HEK293 (cell line): ENCODE data around the gene ZBTB18.

Experiments
- CTCF ChIA-PET: fragments of 350-600 bp; formaldehyde crosslinking; extraction: SDS; loops from one replicate; lab custom pipeline; 2021; ENCODE audit warnings: antibody characterized with exemption; lab: Yijun Ruan, JAX
- POLR2A ChIA-PET: fragments of 300-600 bp; formaldehyde crosslinking; extraction: SDS; loops from one replicate; lab custom pipeline; 2020; ENCODE audit warnings: antibody characterized with exemption, inconsistent platforms; lab: Yijun Ruan, JAX
- H3K27ac ChIP-seq: fragments of 200-500 bp; sonication (Bioruptor generic); 2 replicates; pipeline ENCODE4 v1.5.1; 2014; ENCODE audit warnings: low read depth, low read length, control low read depth, inconsistent platforms; ENCODE audit errors: extremely low read depth
- H3K36me3 ChIP-seq, 2 experiments: fragments of 200-500 bp in 1 of 2; sonication (Bioruptor generic) in 1 of 2; 1 replicate in 1 of 2; 2 replicates in 1 of 2; pipeline ENCODE4 v1.5.1; 2014 to 2017; ENCODE audit warnings: inconsistent platforms in 2 of 2, low read length in 2 of 2; ENCODE audit not compliant: control insufficient read depth in 2 of 2, insufficient read depth in 1 of 2
- H3K4me1 ChIP-seq: fragments of 200-500 bp; sonication (Bioruptor generic); 2 replicates; pipeline ENCODE4 v1.5.1; 2014; ENCODE audit warnings: mild to moderate bottlenecking, low read length, inconsistent platforms; ENCODE audit not compliant: control insufficient read depth, insufficient read depth
- H3K4me3 ChIP-seq: 2 replicates; pipeline ENCODE4 v1.5.1; 2011; ENCODE audit warnings: low read depth, mild to moderate bottlenecking, control low read depth, low read length, moderate library complexity
- H3K9me3 ChIP-seq: fragments of 200-500 bp; sonication (Bioruptor generic); 2 replicates; pipeline ENCODE4 v1.5.1; 2014; ENCODE audit warnings: low read depth, low read length, inconsistent platforms; ENCODE audit not compliant: control insufficient read depth, insufficient read depth
- EGR2 ChIP-seq: fragments of 450-650 bp; formaldehyde crosslinking; IDR thresholded peaks from 2 replicates; pipeline ENCODE4 v1.5.1; 2016; ENCODE audit warnings: low read depth, missing biosample characterization, missing genetic modification characterization
- IKZF3 ChIP-seq: fragments of 450-650 bp; IDR thresholded peaks from 2 replicates; pipeline ENCODE4 v1.5.0; 2018; ENCODE audit warnings: missing biosample characterization, mild to moderate bottlenecking, missing genetic modification characterization, moderate library complexity
- KLF8 ChIP-seq: fragments of 450-650 bp; formaldehyde crosslinking; IDR thresholded peaks from 2 replicates; pipeline ENCODE4 v1.5.1; 2016; ENCODE audit warnings: missing biosample characterization, missing genetic modification characterization
- MYNN ChIP-seq: fragments of 450-650 bp; formaldehyde crosslinking; IDR thresholded peaks from 2 replicates; pipeline ENCODE4 v1.5.1; 2016; ENCODE audit warnings: missing biosample characterization, missing genetic modification characterization, borderline replicate concordance
- TRIM28 ChIP-seq: IDR thresholded peaks from 2 replicates; pipeline ENCODE4 v1.6.1; 2011; ENCODE audit warnings: low read length, control low read depth, borderline replicate concordance
- ZBTB1 ChIP-seq: fragments of 450-650 bp; formaldehyde crosslinking; IDR thresholded peaks from 2 replicates; pipeline ENCODE4 v1.5.1; 2016; ENCODE audit warnings: missing biosample characterization, missing genetic modification characterization
- ZFP41 ChIP-seq: fragments of 450-650 bp; formaldehyde crosslinking; IDR thresholded peaks from 2 replicates; pipeline ENCODE4 v1.5.1; 2016; ENCODE audit warnings: missing biosample characterization, missing genetic modification characterization, borderline replicate concordance
- ZNF133 ChIP-seq: fragments of 450-650 bp; formaldehyde crosslinking; IDR thresholded peaks from 2 replicates; pipeline ENCODE4 v1.5.1; 2016; ENCODE audit warnings: missing biosample characterization, missing genetic modification characterization
- ZNF174 ChIP-seq: fragments of 450-650 bp; formaldehyde crosslinking; IDR thresholded peaks from 2 replicates; pipeline ENCODE4 v1.5.0; 2017; ENCODE audit warnings: missing biosample characterization, mild to moderate bottlenecking, missing genetic modification characterization
- ZNF2 ChIP-seq: fragments of 450-650 bp; formaldehyde crosslinking; IDR thresholded peaks from 2 replicates; pipeline ENCODE4 v1.5.1; 2016; ENCODE audit warnings: missing biosample characterization, missing genetic modification characterization
- ZNF350 ChIP-seq: fragments of 450-650 bp; formaldehyde crosslinking; IDR thresholded peaks from 2 replicates; pipeline ENCODE4 v1.5.0; 2017; ENCODE audit warnings: missing biosample characterization, mild to moderate bottlenecking, missing genetic modification characterization
- ZNF585B ChIP-seq: fragments of 450-650 bp; formaldehyde crosslinking; IDR thresholded peaks from 2 replicates; pipeline ENCODE4 v1.5.1; 2016; ENCODE audit warnings: missing biosample characterization, missing genetic modification characterization
- ZNF670 ChIP-seq: fragments of 450-650 bp; formaldehyde crosslinking; IDR thresholded peaks from 2 replicates; pipeline ENCODE4 v1.5.1; 2016; ENCODE audit warnings: missing biosample characterization, missing genetic modification characterization, low read depth
- ZNF837 ChIP-seq: fragments of 450-650 bp; formaldehyde crosslinking; IDR thresholded peaks from 2 replicates; pipeline ENCODE4 v1.5.1; 2016; ENCODE audit warnings: missing biosample characterization, missing genetic modification characterization
- TF ChIP-seq, protein P1 (sequence below): fragments of 450-650 bp; formaldehyde crosslinking; IDR thresholded peaks from 2 replicates; pipeline ENCODE4 v1.5.1; 2016; ENCODE audit warnings: missing biosample characterization, missing genetic modification characterization
- TF ChIP-seq, protein P2 (sequence below): fragments of 450-650 bp; IDR thresholded peaks from 2 replicates; pipeline ENCODE4 v1.5.1; 2018; ENCODE audit warnings: missing biosample characterization, missing genetic modification characterization
- TF ChIP-seq, protein P3 (sequence below): fragments of 450-650 bp; formaldehyde crosslinking; IDR thresholded peaks from 2 replicates; pipeline ENCODE4 v1.5.1; 2016; ENCODE audit warnings: missing biosample characterization, missing genetic modification characterization, low read depth
- TF ChIP-seq, protein P4 (sequence below): fragments of 450-650 bp; formaldehyde crosslinking; IDR thresholded peaks from 2 replicates; pipeline ENCODE4 v1.5.1; 2017; ENCODE audit warnings: missing biosample characterization, missing genetic modification characterization
- TF ChIP-seq, protein P5 (sequence below): fragments of 450-650 bp; formaldehyde crosslinking; IDR thresholded peaks from 2 replicates; pipeline ENCODE4 v1.5.1; 2016; ENCODE audit warnings: missing biosample characterization, missing genetic modification characterization, borderline replicate concordance

ZBTB18 gene

DNA sequence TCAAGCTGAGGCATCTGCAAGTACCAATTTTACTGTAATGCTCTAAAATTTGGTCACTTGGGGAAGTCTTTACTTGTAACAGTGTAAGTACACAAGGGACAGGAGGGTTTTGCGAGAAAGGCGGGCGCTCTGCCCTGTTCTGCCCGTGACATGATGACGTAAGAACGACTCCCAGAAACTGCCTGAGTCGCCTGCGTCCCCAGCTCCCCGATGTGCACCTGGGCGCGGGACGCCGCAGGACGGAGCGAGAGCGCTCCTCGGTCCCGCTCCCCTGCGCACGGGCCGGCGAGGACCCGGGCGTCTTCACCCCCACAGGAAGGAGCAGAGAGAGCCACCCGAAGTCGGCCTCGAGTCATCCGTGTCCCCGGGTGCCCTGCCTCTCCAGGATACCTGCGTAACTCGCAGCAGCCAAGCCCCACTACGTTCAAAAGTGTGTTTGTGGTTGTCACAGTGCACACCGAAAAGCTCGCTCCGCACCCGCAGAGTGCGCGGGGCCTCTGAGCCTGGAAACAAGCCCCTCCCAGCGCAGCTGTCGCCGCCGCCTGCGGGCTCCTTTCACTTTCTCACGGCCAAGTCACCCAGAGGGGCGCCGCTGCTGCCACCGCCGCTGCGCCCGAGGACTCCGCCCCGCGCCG, 3.3 kb upstream of the ZBTB18 start (continued):
- TF ChIP-seq ZNF133 (no peak), ZNF585B (tag by site-specific recombination) (no peak), ZBTB1 (tag by site-specific recombination) (peak; percentile 77; the same call in 1 of the 2 replicates), ZNF350 (no peak), IKZF3 (tag by site-specific recombination) (0 out of 2 replicates have a peak, but pooled peaks have one; percentile 27), TRIM28 (peak; percentile 52; the same call in 1 of the 2 replicates), ZFP41 (tag by site-specific recombination) (no peak), ZNF837 (0 out of 2 replicates have a peak, but pooled peaks have one; percentile 77)
- TF ChIP-seq, protein P1, sequence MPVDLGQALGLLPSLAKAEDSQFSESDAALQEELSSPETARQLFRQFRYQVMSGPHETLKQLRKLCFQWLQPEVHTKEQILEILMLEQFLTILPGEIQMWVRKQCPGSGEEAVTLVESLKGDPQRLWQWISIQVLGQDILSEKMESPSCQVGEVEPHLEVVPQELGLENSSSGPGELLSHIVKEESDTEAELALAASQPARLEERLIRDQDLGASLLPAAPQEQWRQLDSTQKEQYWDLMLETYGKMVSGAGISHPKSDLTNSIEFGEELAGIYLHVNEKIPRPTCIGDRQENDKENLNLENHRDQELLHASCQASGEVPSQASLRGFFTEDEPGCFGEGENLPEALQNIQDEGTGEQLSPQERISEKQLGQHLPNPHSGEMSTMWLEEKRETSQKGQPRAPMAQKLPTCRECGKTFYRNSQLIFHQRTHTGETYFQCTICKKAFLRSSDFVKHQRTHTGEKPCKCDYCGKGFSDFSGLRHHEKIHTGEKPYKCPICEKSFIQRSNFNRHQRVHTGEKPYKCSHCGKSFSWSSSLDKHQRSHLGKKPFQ (tag by site-specific recombination) = peak; percentile 80
- TF ChIP-seq, protein P2, sequence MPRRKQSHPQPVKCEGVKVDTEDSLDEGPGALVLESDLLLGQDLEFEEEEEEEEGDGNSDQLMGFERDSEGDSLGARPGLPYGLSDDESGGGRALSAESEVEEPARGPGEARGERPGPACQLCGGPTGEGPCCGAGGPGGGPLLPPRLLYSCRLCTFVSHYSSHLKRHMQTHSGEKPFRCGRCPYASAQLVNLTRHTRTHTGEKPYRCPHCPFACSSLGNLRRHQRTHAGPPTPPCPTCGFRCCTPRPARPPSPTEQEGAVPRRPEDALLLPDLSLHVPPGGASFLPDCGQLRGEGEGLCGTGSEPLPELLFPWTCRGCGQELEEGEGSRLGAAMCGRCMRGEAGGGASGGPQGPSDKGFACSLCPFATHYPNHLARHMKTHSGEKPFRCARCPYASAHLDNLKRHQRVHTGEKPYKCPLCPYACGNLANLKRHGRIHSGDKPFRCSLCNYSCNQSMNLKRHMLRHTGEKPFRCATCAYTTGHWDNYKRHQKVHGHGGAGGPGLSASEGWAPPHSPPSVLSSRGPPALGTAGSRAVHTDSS (tag by site-specific recombination) = no peak
- TF ChIP-seq, protein P3, sequence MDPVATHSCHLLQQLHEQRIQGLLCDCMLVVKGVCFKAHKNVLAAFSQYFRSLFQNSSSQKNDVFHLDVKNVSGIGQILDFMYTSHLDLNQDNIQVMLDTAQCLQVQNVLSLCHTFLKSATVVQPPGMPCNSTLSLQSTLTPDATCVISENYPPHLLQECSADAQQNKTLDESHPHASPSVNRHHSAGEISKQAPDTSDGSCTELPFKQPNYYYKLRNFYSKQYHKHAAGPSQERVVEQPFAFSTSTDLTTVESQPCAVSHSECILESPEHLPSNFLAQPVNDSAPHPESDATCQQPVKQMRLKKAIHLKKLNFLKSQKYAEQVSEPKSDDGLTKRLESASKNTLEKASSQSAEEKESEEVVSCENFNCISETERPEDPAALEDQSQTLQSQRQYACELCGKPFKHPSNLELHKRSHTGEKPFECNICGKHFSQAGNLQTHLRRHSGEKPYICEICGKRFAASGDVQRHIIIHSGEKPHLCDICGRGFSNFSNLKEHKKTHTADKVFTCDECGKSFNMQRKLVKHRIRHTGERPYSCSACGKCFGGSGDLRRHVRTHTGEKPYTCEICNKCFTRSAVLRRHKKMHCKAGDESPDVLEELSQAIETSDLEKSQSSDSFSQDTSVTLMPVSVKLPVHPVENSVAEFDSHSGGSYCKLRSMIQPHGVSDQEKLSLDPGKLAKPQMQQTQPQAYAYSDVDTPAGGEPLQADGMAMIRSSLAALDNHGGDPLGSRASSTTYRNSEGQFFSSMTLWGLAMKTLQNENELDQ (tag by site-specific recombination) = no peak
- TF ChIP-seq, all 188 proteins: peak for 80

DNA sequence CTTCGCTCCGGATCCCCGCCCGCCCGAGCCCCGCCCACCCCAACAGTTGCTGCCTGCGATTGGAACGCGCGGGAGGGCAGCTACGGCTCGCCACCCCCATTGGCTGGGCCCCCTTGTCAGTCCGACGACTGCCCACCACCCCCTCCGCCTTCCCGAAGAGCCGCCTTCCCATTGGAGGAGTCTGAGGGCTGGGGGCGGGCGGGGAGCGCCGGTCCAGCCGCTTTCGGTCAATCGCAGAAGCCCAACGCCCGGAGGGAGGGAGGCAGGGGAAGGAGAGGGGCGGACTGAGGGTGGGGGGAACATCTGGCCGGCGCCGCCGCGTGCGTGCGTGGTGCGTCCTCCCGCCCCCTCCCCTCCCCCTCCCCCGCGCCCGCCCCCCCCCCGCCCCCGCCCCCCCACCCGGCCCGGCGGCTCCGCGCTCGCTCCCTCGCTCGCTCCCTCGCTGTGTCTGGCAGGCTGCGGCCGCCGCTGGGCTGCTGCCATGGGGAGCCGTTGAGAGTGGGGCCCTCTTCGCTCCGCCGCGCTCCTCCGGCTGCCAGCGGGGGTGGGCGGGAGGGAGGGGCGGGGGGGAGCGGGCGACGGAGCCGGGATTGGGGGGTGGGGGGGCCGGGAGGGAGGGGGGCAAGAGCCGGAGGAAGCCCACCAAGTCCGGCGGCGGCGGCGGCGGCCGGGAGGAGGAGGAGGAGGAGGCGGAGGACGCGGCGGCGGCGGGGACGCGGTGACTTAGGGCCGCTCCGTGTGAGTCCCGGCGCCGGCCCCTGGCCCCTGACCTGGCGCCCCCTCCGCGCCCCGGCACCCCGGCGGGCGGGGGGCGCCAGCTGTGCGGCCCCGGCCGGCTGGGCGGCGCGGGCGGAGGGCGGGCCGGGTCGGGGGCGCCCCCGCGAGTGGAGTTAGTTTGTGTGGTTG, 2.6 kb upstream of the ZBTB18 start:
- Histone ChIP-seq H3K4me3 (peak overlapping the region; percentile 82), H3K4me1 (peaks cover 15% of the 10 kb centered on the region), H3K36me3 (peaks cover 0 to 1% of the 10 kb centered on the region in 2 experiments; a peak in 1 of 3 replicates), H3K27ac (peak overlapping the region; percentile 50; the same call in 1 of the 2 replicates), H3K9me3 (no peaks in the 10 kb centered on the region)
- ChIA-PET POLR2A (interaction anchor here (0.6 to 1.9 kb wide), 29 partner anchors 10 to 1335 kb away, joined by 3 to 9 read pairs (median 4); partner anchors contain the start of genes AKT3, CEP170 and SDCCAG8), CTCF (interaction anchor here (1.6 kb wide), 1 partner anchor 224 kb away, joined by 6 read pairs; no protein-coding TSS in a partner anchor)
- TF ChIP-seq, protein P4, sequence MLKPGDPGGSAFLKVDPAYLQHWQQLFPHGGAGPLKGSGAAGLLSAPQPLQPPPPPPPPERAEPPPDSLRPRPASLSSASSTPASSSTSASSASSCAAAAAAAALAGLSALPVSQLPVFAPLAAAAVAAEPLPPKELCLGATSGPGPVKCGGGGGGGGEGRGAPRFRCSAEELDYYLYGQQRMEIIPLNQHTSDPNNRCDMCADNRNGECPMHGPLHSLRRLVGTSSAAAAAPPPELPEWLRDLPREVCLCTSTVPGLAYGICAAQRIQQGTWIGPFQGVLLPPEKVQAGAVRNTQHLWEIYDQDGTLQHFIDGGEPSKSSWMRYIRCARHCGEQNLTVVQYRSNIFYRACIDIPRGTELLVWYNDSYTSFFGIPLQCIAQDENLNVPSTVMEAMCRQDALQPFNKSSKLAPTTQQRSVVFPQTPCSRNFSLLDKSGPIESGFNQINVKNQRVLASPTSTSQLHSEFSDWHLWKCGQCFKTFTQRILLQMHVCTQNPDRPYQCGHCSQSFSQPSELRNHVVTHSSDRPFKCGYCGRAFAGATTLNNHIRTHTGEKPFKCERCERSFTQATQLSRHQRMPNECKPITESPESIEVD = no peak
- TF ChIP-seq ZNF174 (no peak), MYNN (tag by site-specific recombination) (no peak), KLF8 (tag by site-specific recombination) (peak; percentile 68), ZNF670 (tag by site-specific recombination) (no peak), ZNF2 (no peak), EGR2 (tag by site-specific recombination) (peak; percentile 70)
- TF ChIP-seq, protein P5, sequence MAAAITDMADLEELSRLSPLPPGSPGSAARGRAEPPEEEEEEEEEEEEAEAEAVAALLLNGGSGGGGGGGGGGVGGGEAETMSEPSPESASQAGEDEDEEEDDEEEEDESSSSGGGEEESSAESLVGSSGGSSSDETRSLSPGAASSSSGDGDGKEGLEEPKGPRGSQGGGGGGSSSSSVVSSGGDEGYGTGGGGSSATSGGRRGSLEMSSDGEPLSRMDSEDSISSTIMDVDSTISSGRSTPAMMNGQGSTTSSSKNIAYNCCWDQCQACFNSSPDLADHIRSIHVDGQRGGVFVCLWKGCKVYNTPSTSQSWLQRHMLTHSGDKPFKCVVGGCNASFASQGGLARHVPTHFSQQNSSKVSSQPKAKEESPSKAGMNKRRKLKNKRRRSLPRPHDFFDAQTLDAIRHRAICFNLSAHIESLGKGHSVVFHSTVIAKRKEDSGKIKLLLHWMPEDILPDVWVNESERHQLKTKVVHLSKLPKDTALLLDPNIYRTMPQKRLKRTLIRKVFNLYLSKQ (tag by site-specific recombination) = no peak
- TF ChIP-seq, protein P1 (tag by site-specific recombination) = no peak
